GM18505 (cell line): Measurements from ENCODE around the gene ARMH4.

Experiments
- ATAC-seq: cut with Tn5 transposase; IDR thresholded peaks from one replicate; pipeline ENCODE4 v1.9.1; 2021; ENCODE audit not compliant: unreplicated experiment
- POLR2A ChIP-seq: IDR thresholded peaks from 4 replicates; pipeline ENCODE4 v1.6.1; 2011; ENCODE audit warnings: borderline replicate concordance; ENCODE audit not compliant: insufficient read depth, insufficient read length; ENCODE audit errors: extremely low read depth

ARMH4 gene

GRCh38 chr14:57999979-58000378 is 152.0 kb downstream of the ARMH4 start:
- no peak for TF ChIP-seq POLR2A
- no peak for ATAC-seq

- no peak for ATAC-seq
- no peak for TF ChIP-seq POLR2A
Measured at GRCh38 chr14:57999471-57999870, 152.5 kb downstream of the ARMH4 start.

- ATAC-seq: no peak
- TF ChIP-seq POLR2A: no peak
Measured at GRCh38 chr14:57998766-57999165, 153.2 kb downstream of the ARMH4 start.

- ATAC-seq: no peak
- no peak for TF ChIP-seq POLR2A
Measured at GRCh38 chr14:57991353-57991752, 160.7 kb downstream of the ARMH4 start.

- no peak for TF ChIP-seq POLR2A
- ATAC-seq: no peak
Measured at GRCh38 chr14:57988445-57988844, 163.6 kb downstream of the ARMH4 start.

- TF ChIP-seq POLR2A: no peak
- ATAC-seq: no peak
Measured at GRCh38 chr14:57987596-57988300, 164.3 kb downstream of the ARMH4 start.

- ATAC-seq: no peak
- no peak for TF ChIP-seq POLR2A
Measured at GRCh38 chr14:57987051-57987450, 165.0 kb downstream of the ARMH4 start.

- ATAC-seq: no peak
- no peak for TF ChIP-seq POLR2A
Measured at GRCh38 chr14:57982804-57983634, 169.0 kb downstream of the ARMH4 start.

GRCh38 chr14:57981817-57982560 is 170.0 kb downstream of the ARMH4 start:
- no peak for TF ChIP-seq POLR2A
- ATAC-seq: no peak

- ATAC-seq: no peak
- TF ChIP-seq POLR2A: no peak
Measured at GRCh38 chr14:57979376-57980048, 172.5 kb downstream of the ARMH4 start.

- TF ChIP-seq POLR2A: no peak
- ATAC-seq: no peak
Measured at GRCh38 chr14:57976701-57977100, 175.3 kb downstream of the ARMH4 start.

GRCh38 chr14:57974896-57975295 is 177.1 kb downstream of the ARMH4 start:
- no peak for ATAC-seq
- no peak for TF ChIP-seq POLR2A

- no peak for TF ChIP-seq POLR2A
- no peak for ATAC-seq
Measured at GRCh38 chr14:57970594-57970993, 181.4 kb downstream of the ARMH4 start.

GRCh38 chr14:57970175-57970574 is 181.8 kb downstream of the ARMH4 start:
- ATAC-seq: no peak
- TF ChIP-seq POLR2A: no peak

- ATAC-seq: no peak
- TF ChIP-seq POLR2A: no peak
Measured at GRCh38 chr14:57963071-57963470, 188.9 kb downstream of the ARMH4 start.
